Subcutaneous adipose tissue (tissue), 4 donors: ENCODE measurements around the gene SLC40A1. TPM values are rescaled to one million over a fixed set of nuclear protein-coding genes. Genes with fewer than 3 reads are reported as not detected.

ENCODE experiments used
- total RNA-seq, 4 donors: library from RNA; depleted of rRNA; stranded (reverse); fragments of >200 nt; gene quantifications; one replicate each; pipeline ENCODE4 v1.1.0, GENCODE V29; 2016
- TF ChIP-seq, protein P1 (sequence below): fragments of 450-650 bp; IDR thresholded peaks from one replicate; pipeline ENCODE4 v1.5.1; 2016; ENCODE audit warnings: low read depth, mild to moderate bottlenecking, control low read depth, antibody characterized with exemption, moderate library complexity

The SLC40A1 gene
- total RNA-seq, 4 donors from 2014 or later, result 54.6 to 78.4 (median 58.2) TPM

DNA sequence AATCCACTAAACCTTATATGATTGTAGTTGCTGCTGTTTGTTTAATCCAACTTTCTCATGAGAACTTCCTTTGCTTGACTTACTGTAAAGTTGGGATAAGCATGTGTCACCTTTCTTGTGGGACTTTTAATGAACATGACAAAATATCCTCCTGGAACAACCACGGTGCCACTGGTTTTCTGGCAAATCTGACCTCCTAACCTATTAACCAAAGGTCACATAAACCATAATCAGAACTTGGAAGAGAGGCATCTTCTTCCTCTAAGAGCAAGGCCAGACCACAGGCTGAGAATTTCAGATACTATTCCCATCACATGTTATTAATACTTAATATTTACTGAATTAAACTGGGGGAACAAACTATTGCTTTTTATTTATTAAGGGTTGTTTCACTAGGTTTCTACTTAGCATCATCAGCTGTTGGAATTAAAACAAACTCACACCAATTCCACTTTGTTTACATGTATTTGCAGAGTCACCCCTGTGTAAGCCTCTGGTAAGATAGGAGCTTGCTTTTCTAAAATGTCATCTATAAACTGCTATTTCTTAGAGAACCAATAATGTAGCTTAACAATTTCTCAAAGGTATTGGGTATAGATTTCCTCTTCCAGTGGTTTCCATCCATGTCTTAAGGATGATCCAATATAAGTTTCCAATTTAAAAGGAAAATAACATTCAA lies 2.2 kb downstream of the SLC40A1 start:
- TF ChIP-seq, protein P1, sequence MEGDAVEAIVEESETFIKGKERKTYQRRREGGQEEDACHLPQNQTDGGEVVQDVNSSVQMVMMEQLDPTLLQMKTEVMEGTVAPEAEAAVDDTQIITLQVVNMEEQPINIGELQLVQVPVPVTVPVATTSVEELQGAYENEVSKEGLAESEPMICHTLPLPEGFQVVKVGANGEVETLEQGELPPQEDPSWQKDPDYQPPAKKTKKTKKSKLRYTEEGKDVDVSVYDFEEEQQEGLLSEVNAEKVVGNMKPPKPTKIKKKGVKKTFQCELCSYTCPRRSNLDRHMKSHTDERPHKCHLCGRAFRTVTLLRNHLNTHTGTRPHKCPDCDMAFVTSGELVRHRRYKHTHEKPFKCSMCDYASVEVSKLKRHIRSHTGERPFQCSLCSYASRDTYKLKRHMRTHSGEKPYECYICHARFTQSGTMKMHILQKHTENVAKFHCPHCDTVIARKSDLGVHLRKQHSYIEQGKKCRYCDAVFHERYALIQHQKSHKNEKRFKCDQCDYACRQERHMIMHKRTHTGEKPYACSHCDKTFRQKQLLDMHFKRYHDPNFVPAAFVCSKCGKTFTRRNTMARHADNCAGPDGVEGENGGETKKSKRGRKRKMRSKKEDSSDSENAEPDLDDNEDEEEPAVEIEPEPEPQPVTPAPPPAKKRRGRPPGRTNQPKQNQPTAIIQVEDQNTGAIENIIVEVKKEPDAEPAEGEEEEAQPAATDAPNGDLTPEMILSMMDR, result no peak

DNA sequence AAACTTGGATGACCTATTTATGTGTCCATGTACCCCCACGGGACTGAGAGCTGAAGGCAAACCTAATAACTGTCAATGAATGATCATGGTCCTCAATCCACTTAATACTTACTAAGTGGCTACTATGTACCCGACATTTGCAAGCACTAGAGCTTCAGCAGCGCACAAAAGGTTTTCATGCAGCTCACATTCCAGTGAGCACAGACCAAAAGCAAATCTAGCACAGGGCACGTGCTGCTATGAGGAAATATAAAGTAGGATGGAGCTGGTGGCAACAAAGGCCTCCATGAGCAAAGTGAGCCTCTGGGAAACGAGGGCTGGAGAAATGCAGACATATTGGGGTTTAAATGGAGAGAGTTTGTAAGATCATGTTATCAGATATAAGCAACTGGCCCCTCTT lies 3.5 kb downstream of the SLC40A1 start:
- TF ChIP-seq, protein P1, result no peak

- TF ChIP-seq, protein P1, result no peak
Observed at GRCh38 chr2:189576396-189576795, 4.2 kb downstream of the SLC40A1 start.

GRCh38 chr2:189574793-189575475 lies 5.7 kb downstream of the SLC40A1 start:
- TF ChIP-seq, protein P1, result no peak

GRCh38 chr2:189570570-189571031 lies 10.0 kb downstream of the SLC40A1 start:
- TF ChIP-seq, protein P1, result no peak

GRCh38 chr2:189569295-189569910 lies 11.2 kb downstream of the SLC40A1 start:
- TF ChIP-seq, protein P1, result no peak

DNA sequence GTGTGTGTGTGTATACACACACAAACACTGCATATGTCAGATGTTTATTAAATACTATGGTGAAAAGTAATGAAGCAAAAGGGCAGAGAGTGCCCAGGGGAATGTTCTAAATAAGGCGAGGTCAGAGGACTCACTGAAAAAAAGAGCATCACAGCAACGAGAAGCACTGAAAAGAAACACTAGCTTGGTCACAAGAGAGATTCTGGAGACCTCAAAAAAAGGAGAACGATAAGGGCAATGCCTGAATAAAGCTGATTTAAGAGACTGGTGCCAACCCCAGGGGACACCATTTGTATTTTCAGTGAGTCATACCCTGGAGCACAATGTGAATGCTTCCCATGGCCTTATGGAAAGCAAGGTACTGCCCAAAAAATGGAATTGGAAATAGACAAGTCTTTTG lies 14.5 kb downstream of the SLC40A1 start:
- TF ChIP-seq, protein P1, result no peak
